GM18519 (cell line): ENCODE results near the gene KCNK3.

ENCODE experiments used
- ATAC-seq: cut with Tn5 transposase; IDR thresholded peaks from one replicate; pipeline ENCODE4 v1.9.1; 2021; ENCODE audit warnings: mild to moderate bottlenecking, moderate library complexity; ENCODE audit not compliant: unreplicated experiment, low FRiP score

KCNK3 gene

DNA sequence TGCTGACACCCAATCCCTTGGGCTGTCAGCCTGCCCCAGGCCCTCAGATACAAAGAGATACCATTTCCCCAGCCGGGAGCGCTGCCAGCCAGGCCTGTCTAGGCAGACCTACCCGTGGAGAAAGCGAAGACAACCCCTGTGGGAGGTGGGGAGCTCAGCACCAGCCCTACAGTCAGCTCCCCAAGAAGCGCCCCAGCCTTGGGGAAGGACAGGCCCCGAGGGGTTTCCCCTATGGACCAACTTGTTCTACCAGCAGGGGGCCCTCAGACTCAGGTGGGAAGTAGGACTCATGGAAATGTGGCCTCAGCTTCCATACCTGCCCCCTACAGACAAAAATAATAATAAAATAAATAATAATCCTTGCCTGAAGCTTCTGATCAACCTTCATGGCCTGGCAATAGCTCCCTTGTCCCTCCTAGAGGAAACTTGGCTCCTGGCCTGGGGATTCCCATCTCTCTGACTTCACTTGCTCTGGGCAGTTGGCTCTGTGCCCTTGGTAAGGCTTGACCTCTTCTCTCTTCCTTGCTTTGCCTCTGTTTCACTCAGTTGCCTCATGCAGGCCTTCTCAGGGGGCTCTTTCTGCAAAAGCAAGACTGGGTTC, 78.6 kb downstream of the KCNK3 start:
- ATAC-seq = no peak

- ATAC-seq = no peak
Measured at GRCh38 chr2:26772064-26773001, 79.8 kb downstream of the KCNK3 start.

DNA sequence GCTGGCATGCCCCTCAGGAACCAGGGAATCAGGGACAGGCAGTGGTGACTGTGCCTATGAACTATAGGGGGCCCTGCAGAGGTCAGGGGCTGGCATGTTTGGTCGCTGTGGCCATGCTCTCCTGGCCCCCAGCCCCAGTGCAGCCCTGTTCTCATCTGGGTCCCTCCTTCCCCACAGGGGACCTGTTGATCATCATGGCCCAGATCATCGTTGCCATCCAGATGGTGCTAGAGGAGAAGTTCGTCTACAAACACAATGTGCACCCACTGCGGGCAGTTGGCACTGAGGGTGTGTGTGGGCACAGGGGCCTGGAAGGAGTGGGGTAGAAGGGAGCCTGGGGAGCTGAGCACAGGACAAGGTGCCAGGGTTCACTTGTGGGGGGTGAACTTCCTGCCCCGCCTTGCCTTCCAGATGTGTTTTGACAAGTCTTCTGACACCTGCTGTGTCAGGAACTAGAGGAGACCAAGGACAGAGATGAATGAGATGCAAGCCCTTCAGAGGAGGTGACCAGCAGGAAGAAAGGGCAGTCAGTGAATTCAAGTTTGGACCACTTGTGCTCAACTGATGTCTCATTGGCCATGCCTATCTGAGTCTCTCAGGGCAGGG, 83.8 kb downstream of the KCNK3 start:
- ATAC-seq = no peak

DNA sequence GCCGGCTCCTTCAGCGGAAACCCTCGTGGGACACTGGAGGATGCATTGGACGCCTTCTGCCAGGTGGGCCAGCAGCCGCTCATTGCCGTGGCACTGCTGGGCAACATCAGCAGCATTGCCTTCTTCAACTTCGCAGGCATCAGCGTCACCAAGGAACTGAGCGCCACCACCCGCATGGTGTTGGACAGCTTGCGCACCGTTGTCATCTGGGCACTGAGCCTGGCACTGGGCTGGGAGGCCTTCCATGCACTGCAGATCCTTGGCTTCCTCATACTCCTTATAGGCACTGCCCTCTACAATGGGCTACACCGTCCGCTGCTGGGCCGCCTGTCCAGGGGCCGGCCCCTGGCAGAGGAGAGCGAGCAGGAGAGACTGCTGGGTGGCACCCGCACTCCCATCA, 85.6 kb downstream of the KCNK3 start:
- ATAC-seq = no peak

DNA sequence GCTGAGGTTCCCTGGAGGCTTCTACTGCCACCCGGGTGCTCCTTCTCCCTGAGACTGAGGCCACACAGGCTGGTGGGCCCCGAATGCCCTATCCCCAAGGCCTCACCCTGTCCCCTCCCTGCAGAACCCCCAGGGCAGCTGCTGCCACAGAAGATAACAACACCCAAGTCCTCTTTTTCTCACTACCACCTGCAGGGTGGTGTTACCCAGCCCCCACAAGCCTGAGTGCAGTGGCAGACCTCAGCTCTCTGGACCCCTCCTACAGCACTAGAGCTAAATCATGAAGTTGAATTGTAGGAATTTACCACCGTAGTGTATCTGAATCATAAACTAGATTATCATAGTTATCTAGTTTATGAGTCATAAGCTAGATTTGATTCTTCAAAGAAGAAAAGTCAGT, 86.0 kb downstream of the KCNK3 start:
- no peak for ATAC-seq

GRCh38 chr2:26780203-26780760, 87.8 kb downstream of the KCNK3 start:
- no peak for ATAC-seq
